ENCODE measurements around the gene PLCG2.
"Not testable (repeated sequence)": the region's sequence is repeated elsewhere in the genome, so short reads cannot be mapped to it uniquely, and the experiment has no call there.

PLCG2 gene

GRCh38 chr16:81795193-81795592 lies 16.1 kb downstream of the PLCG2 start:
- H3K4me3 ChIP-seq (ENCODE audit: low read depth, low read length), result no peak overlapping the region
- in situ Hi-C loops (cut with HindIII; ENCODE audit: low sequenced_read_pairs), result no loop called here
- DNase-seq (ENCODE audit: low read depth), result no peak
- no peak for TF ChIP-seq CTCF (IDR thresholded peaks at IDR 0.05; ENCODE audit: low read depth, low read length, missing control alignments)

- in situ Hi-C loops (cut with HindIII; ENCODE audit: low sequenced_read_pairs), result no loop called here
- no peak for TF ChIP-seq CTCF (IDR thresholded peaks at IDR 0.05; ENCODE audit: low read depth, low read length, missing control alignments)
- DNase-seq (ENCODE audit: low read depth), result no peak
- no peak overlapping the region for H3K4me3 ChIP-seq (ENCODE audit: low read depth, low read length)
These were observed 16.9 kb downstream of the PLCG2 start for GRCh38 chr16:81796035-81796434.

GRCh38 chr16:81796583-81797346 lies 17.7 kb downstream of the PLCG2 start:
- TF ChIP-seq CTCF (IDR thresholded peaks at IDR 0.05; ENCODE audit: low read depth, low read length, missing control alignments), result no peak
- in situ Hi-C loops (cut with HindIII; ENCODE audit: low sequenced_read_pairs), result no loop called here
- no peak for DNase-seq (ENCODE audit: low read depth)

GRCh38 chr16:81797443-81797842 lies 18.4 kb downstream of the PLCG2 start:
- no peak for TF ChIP-seq CTCF (IDR thresholded peaks at IDR 0.05; ENCODE audit: low read depth, low read length, missing control alignments)
- no peak overlapping the region for H3K4me3 ChIP-seq (ENCODE audit: low read depth, low read length)
- in situ Hi-C loops (cut with HindIII; ENCODE audit: low sequenced_read_pairs), result no loop called here
- DNase-seq (ENCODE audit: low read depth), result no peak

More at GRCh38 chr16:81796583-81797346, 17.7 kb downstream of the PLCG2 start:
- no peak overlapping the region for H3K4me3 ChIP-seq (ENCODE audit: low read depth, low read length)

- in situ Hi-C loops (cut with HindIII; ENCODE audit: low sequenced_read_pairs), result no loop called here
- no peak for DNase-seq (ENCODE audit: low read depth)
- H3K4me3 ChIP-seq (ENCODE audit: low read depth, low read length), result no peak overlapping the region
- no peak for TF ChIP-seq CTCF (IDR thresholded peaks at IDR 0.05; ENCODE audit: low read depth, low read length, missing control alignments)
These were observed 19.4 kb downstream of the PLCG2 start for GRCh38 chr16:81798311-81799137.

- in situ Hi-C loops (cut with HindIII; ENCODE audit: low sequenced_read_pairs), result no loop called here
- H3K4me3 ChIP-seq (ENCODE audit: low read depth, low read length), result no peak overlapping the region
- no peak for DNase-seq (ENCODE audit: low read depth)
- TF ChIP-seq CTCF (IDR thresholded peaks at IDR 0.05; ENCODE audit: low read depth, low read length, missing control alignments), result no peak
These were observed 20.0 kb downstream of the PLCG2 start for GRCh38 chr16:81799138-81799504.

GRCh38 chr16:81801724-81802123 lies 22.6 kb downstream of the PLCG2 start:
- in situ Hi-C loops (cut with HindIII; ENCODE audit: low sequenced_read_pairs); H3K4me3 ChIP-seq (ENCODE audit: low read depth, low read length); DNase-seq (ENCODE audit: low read depth): not testable (repeated sequence)
